Ascending aorta (tissue), 2 donors: ENCODE data around the gene TTYH3. TPM values are rescaled to one million over a fixed set of nuclear protein-coding genes. Genes with fewer than 3 reads are reported as not detected.

Experiments
- DNase-seq, 2 donors: peaks; one replicate each; pipeline ENCODE4 v3.0.0-alpha.2; 2019; ENCODE audit warnings: low spot score in 2 of 2
- H3K27ac ChIP-seq, 2 donors: fragments of 200-600 bp; sonication (generic); one replicate each; pipeline ENCODE4 v1.5.1; 2016 to 2017; ENCODE audit warnings: mild to moderate bottlenecking in 1 of 2
- H3K27me3 ChIP-seq: fragments of 200-600 bp; sonication (generic); one replicate; pipeline ENCODE4 v1.5.1; 2017
- H3K36me3 ChIP-seq, 2 donors: fragments of 200-600 bp; sonication (generic); one replicate each; pipeline ENCODE4 v1.5.1; 2016
- H3K4me1 ChIP-seq, 2 donors: fragments of 200-600 bp; sonication (generic); one replicate each; pipeline ENCODE4 v1.5.1; 2016 to 2017; ENCODE audit warnings: mild to moderate bottlenecking in 1 of 2
- H3K4me3 ChIP-seq, 2 donors: fragments of 200-600 bp; sonication (generic); one replicate each; pipeline ENCODE4 v1.5.1; 2016 to 2017; ENCODE audit warnings: mild to moderate bottlenecking in 1 of 2
- H3K9me3 ChIP-seq, 2 donors: fragments of 200-600 bp; sonication (generic); one replicate each; pipeline ENCODE4 v1.5.1; 2016
- intact Hi-C: fragments of 100-400 bp; cut with DNase I; formaldehyde crosslinking; loops from one replicate; pipeline ENCODE4 v1.15.1; 2023
- total RNA-seq: library from RNA; depleted of rRNA; stranded (reverse); fragments of >200 nt; gene quantifications from one replicate; pipeline ENCODE4 v1.1.0, GENCODE V29; 2016
- TF ChIP-seq, protein P1 (sequence below), 3 experiments: fragments of 200-600 bp in 2 of 3; fragments of 450-650 bp in 1 of 3; sonication (generic) in 2 of 3; IDR thresholded peaks; one replicate each; pipeline ENCODE4 v1.5.1; 2016 to 2019; ENCODE audit warnings: antibody characterized with exemption in 3 of 3, mild to moderate bottlenecking in 1 of 3, moderate library complexity in 1 of 3

The TTYH3 gene
- total RNA-seq, 1 donor from 2014 or later: 70.5 TPM

DNA sequence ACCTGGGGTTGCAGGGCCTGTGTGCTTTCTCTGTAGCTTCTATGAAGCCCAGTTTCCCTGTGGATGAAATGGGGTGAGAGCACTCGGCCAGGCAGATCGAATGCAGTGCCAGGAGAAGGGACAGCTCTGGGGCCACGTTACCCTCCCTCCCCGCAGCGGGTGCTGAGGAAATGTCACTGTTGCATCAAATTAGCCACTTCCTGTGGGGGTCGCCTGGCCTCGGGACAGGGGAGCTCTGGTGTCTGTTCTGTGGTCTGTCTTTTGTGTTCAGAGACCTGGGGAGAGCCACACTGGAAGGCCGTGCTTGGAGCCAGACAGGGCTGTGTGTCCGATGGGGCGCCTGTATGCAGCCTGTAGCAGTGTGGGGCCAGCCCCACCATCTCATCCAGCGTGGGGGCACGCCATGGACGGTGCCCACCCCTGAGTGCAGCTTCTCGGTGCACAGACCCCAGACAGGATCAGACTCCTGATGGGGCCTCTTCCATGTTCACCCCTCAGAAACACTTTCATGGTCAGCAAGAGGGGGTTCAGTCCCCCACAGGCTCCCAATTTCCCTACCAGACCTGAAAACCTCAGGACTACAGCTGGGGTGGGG lies 13.6 kb downstream of the TTYH3 start:
- Histone ChIP-seq H3K36me3 (peaks cover 28 to 34% of the 10 kb centered on the region in 2 donors), H3K27ac (no peak overlapping the region), H3K27me3 (no peaks in the 10 kb centered on the region), H3K4me1 (peaks cover 11 to 16% of the 10 kb centered on the region in 2 donors), H3K9me3 (no peaks in the 10 kb centered on the region), H3K4me3 (no peak overlapping the region)
- intact Hi-C loops: loop anchor here (10.0 kb wide), 1 partner anchor 161 kb away; no protein-coding TSS in a partner anchor
- TF ChIP-seq, protein P1, sequence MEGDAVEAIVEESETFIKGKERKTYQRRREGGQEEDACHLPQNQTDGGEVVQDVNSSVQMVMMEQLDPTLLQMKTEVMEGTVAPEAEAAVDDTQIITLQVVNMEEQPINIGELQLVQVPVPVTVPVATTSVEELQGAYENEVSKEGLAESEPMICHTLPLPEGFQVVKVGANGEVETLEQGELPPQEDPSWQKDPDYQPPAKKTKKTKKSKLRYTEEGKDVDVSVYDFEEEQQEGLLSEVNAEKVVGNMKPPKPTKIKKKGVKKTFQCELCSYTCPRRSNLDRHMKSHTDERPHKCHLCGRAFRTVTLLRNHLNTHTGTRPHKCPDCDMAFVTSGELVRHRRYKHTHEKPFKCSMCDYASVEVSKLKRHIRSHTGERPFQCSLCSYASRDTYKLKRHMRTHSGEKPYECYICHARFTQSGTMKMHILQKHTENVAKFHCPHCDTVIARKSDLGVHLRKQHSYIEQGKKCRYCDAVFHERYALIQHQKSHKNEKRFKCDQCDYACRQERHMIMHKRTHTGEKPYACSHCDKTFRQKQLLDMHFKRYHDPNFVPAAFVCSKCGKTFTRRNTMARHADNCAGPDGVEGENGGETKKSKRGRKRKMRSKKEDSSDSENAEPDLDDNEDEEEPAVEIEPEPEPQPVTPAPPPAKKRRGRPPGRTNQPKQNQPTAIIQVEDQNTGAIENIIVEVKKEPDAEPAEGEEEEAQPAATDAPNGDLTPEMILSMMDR (IDR thresholded peaks at IDR 0.05): no peak
- no peak for DNase-seq

DNA sequence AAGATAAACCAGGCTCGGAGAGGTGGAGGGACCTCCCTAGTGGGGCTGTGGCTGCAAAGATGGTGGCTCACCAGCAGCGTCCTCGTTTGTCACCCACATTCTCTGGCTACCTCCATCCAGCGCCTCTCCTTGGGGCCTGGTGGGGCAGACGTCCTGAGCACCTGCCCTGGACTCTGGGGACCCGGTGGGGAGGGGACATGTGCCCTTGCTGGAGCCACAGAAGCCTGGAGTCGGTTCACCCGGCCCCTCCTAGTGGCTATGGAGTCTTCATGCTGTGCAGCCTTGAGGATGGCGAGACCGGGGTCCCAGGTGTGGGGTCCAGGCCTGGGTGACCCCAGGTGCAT lies 14.5 kb downstream of the TTYH3 start:
- Histone ChIP-seq H3K27ac (no peak overlapping the region), H3K4me1 (peaks cover 4 to 6% of the 10 kb centered on the region in 2 donors), H3K9me3 (no peaks in the 10 kb centered on the region), H3K36me3 (peaks cover 30 to 37% of the 10 kb centered on the region in 2 donors), H3K4me3 (no peak overlapping the region), H3K27me3 (no peaks in the 10 kb centered on the region)
- intact Hi-C loops: loop anchor here (10.0 kb wide), 1 partner anchor 162 kb away; no protein-coding TSS in a partner anchor
- TF ChIP-seq, protein P1 (IDR thresholded peaks at IDR 0.05): no peak
- DNase-seq: no peak

DNA sequence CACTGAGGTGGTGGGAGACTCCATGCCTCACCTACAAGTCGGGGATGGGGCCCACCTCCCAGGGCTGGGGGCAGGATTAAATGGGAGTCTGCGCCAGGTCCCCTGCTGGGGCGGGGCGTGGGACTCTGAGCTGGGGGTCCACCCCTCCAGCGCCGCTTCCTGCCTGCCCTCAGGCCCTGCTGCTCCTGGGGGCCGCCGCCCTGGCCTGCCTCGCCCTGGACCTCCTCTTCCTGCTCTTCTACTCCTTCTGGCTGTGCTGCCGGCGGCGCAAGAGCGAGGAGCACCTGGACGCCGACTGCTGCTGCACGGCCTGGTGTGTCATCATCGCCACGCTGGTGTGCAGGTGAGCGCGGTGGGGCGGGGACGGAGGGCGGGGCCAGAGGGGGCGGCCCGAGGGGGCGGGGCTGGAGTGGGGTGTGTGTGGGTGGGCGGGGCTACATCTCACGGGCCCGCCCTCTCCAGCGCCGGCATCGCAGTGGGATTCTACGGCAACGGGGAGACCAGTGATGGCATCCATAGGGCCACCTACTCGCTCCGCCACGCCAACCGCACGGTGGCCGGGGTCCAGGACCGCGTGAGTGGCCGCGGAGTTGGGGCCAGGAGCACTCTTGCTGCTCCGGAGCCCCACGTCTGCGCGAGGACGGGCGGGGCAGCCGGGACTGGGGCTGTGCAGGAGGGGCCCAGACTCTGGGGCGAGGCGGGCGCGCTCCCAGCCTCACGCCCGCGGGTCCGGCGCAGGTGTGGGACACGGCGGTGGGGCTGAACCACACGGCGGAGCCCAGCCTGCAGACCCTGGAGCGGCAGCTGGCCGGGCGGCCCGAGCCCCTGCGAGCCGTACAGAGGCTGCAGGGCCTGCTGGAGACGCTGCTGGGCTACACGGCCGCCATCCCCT lies 15.1 kb downstream of the TTYH3 start:
- peaks cover 36 to 42% of the 10 kb centered on the region in 2 donors for H3K36me3 ChIP-seq
- H3K9me3 ChIP-seq: no peaks in the 10 kb centered on the region
- no peaks in the 10 kb centered on the region for H3K27me3 ChIP-seq
- H3K4me3 ChIP-seq: no peak overlapping the region
- TF ChIP-seq, protein P1 (IDR thresholded peaks at IDR 0.05): no peak
- H3K27ac ChIP-seq: no peak overlapping the region
- peaks cover 1 to 3% of the 10 kb centered on the region in 2 donors for H3K4me1 ChIP-seq
- intact Hi-C loops: loop anchor here (10.0 kb wide), 1 partner anchor 162 kb away; no protein-coding TSS in a partner anchor
- no peak for DNase-seq

DNA sequence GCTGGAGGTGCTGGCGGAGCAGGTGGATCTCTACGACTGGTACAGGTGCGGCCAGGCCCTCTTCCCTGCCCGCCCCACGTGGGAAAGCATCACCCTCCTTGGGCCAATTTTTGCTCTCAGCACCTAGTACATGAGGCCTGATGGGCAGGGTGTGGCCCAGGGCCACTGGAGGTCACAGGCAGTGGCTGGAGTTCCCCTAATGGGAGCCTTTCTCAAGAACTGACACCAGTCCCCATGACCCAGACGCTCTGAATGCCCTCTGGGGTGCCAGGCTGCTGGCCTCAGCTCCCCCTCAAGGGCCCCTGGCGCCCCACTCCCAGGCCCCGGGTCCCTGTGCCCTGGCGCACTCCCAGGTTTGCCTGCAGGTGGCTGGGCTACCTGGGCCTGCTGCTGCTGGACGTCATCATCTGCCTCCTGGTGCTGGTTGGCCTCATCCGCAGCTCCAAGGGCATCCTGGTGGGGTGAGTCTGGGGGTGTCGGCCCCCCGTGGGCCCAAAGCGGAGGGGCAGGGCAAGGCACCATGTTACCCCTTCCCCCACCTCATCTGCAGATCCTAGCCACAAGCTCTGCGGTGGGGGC lies 15.9 kb downstream of the TTYH3 start:
- Histone ChIP-seq H3K4me3 (no peak overlapping the region), H3K27ac (no peak overlapping the region), H3K9me3 (no peaks in the 10 kb centered on the region), H3K4me1 (no peaks in the 10 kb centered on the region), H3K27me3 (no peaks in the 10 kb centered on the region), H3K36me3 (peaks cover 42 to 46% of the 10 kb centered on the region in 2 donors)
- intact Hi-C loops: loop anchor here (10.0 kb wide), 1 partner anchor 163 kb away; no protein-coding TSS in a partner anchor
- no peak for DNase-seq
- TF ChIP-seq, protein P1 (IDR thresholded peaks at IDR 0.05): no peak

DNA sequence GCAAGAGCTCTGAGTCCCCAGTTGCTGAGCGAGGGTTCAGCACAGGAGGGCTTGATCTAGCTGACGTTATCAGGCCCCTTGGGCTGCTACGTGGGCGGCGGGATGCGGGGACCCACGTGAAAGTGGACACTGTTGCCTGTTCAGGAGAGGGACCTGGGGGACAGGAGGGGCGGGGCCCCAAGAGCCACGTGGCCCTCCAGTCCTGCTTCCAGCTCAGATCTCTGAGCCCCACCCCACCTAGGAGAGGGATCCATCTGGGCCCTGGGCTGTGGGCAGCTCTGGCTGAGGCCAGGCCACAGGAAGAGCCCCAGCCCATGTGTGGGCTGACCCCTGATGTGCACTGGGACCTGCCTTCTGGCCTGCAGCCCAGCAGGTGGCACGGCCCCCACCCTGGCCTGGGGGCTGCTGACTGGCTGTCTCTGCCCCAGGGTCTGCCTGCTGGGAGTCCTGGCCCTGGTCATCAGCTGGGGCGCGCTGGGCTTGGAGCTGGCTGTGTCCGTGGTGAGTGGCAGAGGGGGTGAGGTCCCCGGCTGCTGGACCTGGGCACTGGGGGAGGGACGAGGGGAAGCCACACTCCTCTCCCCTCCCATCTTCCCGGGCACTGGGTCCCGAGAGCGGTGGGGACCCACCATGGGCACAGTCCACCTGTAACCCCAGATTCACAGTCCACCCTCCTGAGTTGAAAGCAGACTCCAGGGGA lies 17.5 kb downstream of the TTYH3 start:
- TF ChIP-seq, protein P1 (IDR thresholded peaks at IDR 0.05): no peak
- no peak for DNase-seq
- no peak overlapping the region for H3K27ac ChIP-seq
- intact Hi-C loops: loop anchor here (10.0 kb wide), 1 partner anchor 164 kb away; no protein-coding TSS in a partner anchor
- H3K9me3 ChIP-seq: no peaks in the 10 kb centered on the region
- H3K27me3 ChIP-seq: no peaks in the 10 kb centered on the region
- H3K4me3 ChIP-seq: no peak overlapping the region
- peaks cover 44 to 50% of the 10 kb centered on the region in 2 donors for H3K36me3 ChIP-seq
- no peaks in the 10 kb centered on the region for H3K4me1 ChIP-seq
